Activated naive CD4-positive, alpha-beta T cell treated with anti-CD3 and anti-CD28 coated beads, Interleukin-2, amount 50 U/mL, for 24 hours (primary cell): ENCODE measurements around the gene EXOC2.
"Not testable (repeated sequence)": the region's sequence is repeated elsewhere in the genome, so short reads cannot be mapped to it uniquely, and the experiment has no call there.

Experiments
- H3K27ac Mint-ChIP-seq: one replicate; pipeline ENCODE4 v1.8.0; 2021; ENCODE audit warnings: mild to moderate bottlenecking, mixed read lengths
- H3K27me3 Mint-ChIP-seq: one replicate; pipeline ENCODE4 v1.8.0; 2021; ENCODE audit warnings: mixed read lengths
- H3K36me3 Mint-ChIP-seq: one replicate; pipeline ENCODE4 v1.8.0; 2021; ENCODE audit warnings: mixed read lengths
- H3K4me1 Mint-ChIP-seq: one replicate; pipeline ENCODE4 v1.8.0; 2021; ENCODE audit warnings: mixed read lengths
- H3K4me3 Mint-ChIP-seq: one replicate; pipeline ENCODE4 v1.8.0; 2021; ENCODE audit warnings: mild to moderate bottlenecking, mixed read lengths
- H3K9me3 Mint-ChIP-seq: one replicate; pipeline ENCODE4 v1.8.0; 2021; ENCODE audit warnings: mixed read lengths

EXOC2 gene

GRCh38 chr6:562052-562676, 130.8 kb downstream of the EXOC2 start:
- peaks cover 20% of the 10 kb centered on the region for H3K36me3 Mint-ChIP-seq
- H3K4me3 Mint-ChIP-seq, result no peak overlapping the region
- peaks cover 32% of the 10 kb centered on the region for H3K4me1 Mint-ChIP-seq
- H3K27me3 Mint-ChIP-seq, result no peaks in the 10 kb centered on the region
- H3K27ac Mint-ChIP-seq, result peak overlapping the region; percentile 17
- no peaks in the 10 kb centered on the region for H3K9me3 Mint-ChIP-seq

GRCh38 chr6:561335-561734, 131.6 kb downstream of the EXOC2 start:
- H3K4me3 Mint-ChIP-seq, H3K9me3 Mint-ChIP-seq, H3K27me3 Mint-ChIP-seq, H3K27ac Mint-ChIP-seq: not testable (repeated sequence)
- Mint-ChIP-seq H3K36me3 (peaks cover 23% of the 10 kb centered on the region), H3K4me1 (peaks cover 32% of the 10 kb centered on the region)

GRCh38 chr6:558959-559358, 134.0 kb downstream of the EXOC2 start:
- Mint-ChIP-seq H3K27ac (peak overlapping the region; percentile 90), H3K36me3 (peaks cover 29% of the 10 kb centered on the region), H3K4me3 (peak overlapping the region; percentile 4), H3K4me1 (peaks cover 32% of the 10 kb centered on the region), H3K9me3 (no peaks in the 10 kb centered on the region), H3K27me3 (no peaks in the 10 kb centered on the region)

GRCh38 chr6:558089-558488, 134.8 kb downstream of the EXOC2 start:
- Mint-ChIP-seq H3K9me3 (no peaks in the 10 kb centered on the region), H3K36me3 (peaks cover 27% of the 10 kb centered on the region), H3K27me3 (no peaks in the 10 kb centered on the region), H3K4me1 (peaks cover 32% of the 10 kb centered on the region), H3K4me3 (peak overlapping the region; percentile 11), H3K27ac (peak overlapping the region; percentile 80)

DNA sequence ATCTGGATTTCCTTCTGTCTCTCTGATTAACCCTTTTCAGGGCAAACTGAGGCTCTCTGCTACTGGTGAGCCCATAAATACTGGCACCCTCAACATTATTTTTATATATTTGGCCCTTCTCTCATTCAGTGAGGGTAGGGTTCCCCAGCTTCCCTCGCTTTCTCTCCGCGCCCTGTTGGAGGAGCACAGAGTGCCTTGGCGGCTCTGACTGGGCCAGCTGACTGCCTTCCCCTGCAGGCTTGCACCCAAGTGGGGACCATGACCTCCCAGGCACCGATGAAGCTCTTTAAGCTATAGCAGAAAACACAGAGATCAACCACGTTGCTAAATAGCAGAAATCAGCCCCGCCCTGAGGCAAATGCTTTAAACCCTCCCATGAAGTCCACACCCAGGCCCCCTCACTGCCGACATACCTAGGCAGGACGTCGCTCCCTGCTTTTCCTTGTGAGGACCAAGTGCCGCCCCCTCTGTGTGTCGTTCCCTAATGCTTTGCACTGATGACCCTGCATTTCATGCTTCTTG, 141.0 kb downstream of the EXOC2 start:
- H3K4me3 Mint-ChIP-seq, result no peak overlapping the region
- H3K27me3 Mint-ChIP-seq, result no peaks in the 10 kb centered on the region
- peaks cover 36% of the 10 kb centered on the region for H3K4me1 Mint-ChIP-seq
- H3K27ac Mint-ChIP-seq, result peak overlapping the region; percentile 23
- H3K9me3 Mint-ChIP-seq, result no peaks in the 10 kb centered on the region
- peaks cover 16% of the 10 kb centered on the region for H3K36me3 Mint-ChIP-seq

GRCh38 chr6:551405-551804, 141.5 kb downstream of the EXOC2 start:
- peak overlapping the region; percentile 63 for H3K27ac Mint-ChIP-seq
- no peaks in the 10 kb centered on the region for H3K27me3 Mint-ChIP-seq
- no peaks in the 10 kb centered on the region for H3K9me3 Mint-ChIP-seq
- peaks cover 14% of the 10 kb centered on the region for H3K36me3 Mint-ChIP-seq
- H3K4me1 Mint-ChIP-seq, result peaks cover 39% of the 10 kb centered on the region
- no peak overlapping the region for H3K4me3 Mint-ChIP-seq

DNA sequence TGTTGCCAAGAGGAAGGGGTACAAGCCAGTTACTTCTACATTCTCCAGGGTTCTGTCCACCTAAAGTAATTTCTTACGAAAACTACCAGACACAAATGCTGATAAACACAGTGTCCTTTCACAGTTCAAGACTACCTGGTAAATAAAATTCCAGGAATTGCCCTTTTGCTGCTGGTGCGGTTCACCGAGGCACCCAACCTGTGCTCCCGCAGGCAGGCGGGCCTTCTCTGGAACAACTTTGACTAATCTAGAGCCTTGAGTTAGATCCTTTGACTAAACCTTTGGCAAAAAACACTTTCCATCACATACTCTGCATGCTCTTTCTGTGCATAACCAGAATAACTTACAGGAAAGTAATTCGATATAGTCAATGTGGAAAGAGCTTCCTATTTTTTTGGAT, 143.0 kb downstream of the EXOC2 start:
- H3K4me1 Mint-ChIP-seq, result peaks cover 42% of the 10 kb centered on the region
- H3K27ac Mint-ChIP-seq, result peak overlapping the region; percentile 41
- H3K36me3 Mint-ChIP-seq, result peaks cover 7% of the 10 kb centered on the region
- H3K4me3 Mint-ChIP-seq, result no peak overlapping the region
- no peaks in the 10 kb centered on the region for H3K9me3 Mint-ChIP-seq
- no peaks in the 10 kb centered on the region for H3K27me3 Mint-ChIP-seq

DNA sequence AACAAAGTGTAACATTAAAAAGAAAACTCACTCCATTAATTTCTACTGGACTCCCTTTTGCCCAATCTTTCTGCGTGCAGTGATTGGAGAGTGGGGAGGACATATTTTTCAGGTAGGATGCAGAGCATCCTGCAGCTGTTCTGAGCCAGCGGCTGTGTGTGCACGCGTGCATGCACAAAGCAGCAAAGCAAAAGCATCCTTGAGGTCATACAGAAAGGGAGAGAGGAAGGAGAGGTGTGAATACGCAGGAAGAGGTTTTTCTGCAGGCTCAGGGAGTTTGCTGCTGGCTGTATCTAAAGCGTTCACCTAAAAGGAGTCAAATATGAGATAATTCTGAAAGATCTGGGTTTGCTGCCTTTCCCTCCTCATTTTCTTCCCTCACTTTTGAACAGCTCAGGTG, 144.4 kb downstream of the EXOC2 start:
- Mint-ChIP-seq H3K27ac (peak overlapping the region; percentile 92), H3K4me1 (peaks cover 45% of the 10 kb centered on the region), H3K9me3 (no peaks in the 10 kb centered on the region), H3K36me3 (peaks cover 13% of the 10 kb centered on the region), H3K4me3 (peak overlapping the region; percentile 69), H3K27me3 (no peaks in the 10 kb centered on the region)

GRCh38 chr6:548091-548490, 144.8 kb downstream of the EXOC2 start:
- no peaks in the 10 kb centered on the region for H3K27me3 Mint-ChIP-seq
- H3K36me3 Mint-ChIP-seq, result peaks cover 16% of the 10 kb centered on the region
- H3K4me1 Mint-ChIP-seq, result peaks cover 48% of the 10 kb centered on the region
- no peaks in the 10 kb centered on the region for H3K9me3 Mint-ChIP-seq
- peak overlapping the region; percentile 69 for H3K4me3 Mint-ChIP-seq
- H3K27ac Mint-ChIP-seq, result peak overlapping the region; percentile 92

DNA sequence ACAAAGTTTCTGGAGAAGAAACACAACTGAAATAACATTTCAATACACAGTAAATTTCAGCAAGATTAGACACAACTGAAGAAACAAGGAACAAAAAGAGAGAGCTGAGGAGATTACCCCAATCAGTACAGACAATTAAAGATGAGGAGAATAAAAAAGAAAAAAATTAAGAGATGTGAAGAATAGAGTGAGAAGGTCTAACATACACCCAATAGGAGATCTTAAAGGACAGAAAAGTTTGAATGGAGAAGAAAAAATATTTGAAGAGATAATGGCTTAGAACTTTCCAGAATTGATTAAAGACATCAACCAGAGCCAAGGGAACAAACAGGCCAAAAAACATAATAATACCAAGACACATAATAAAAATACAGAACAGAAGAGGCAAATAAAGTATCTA, 152.4 kb downstream of the EXOC2 start:
- Mint-ChIP-seq H3K4me3 (no peak overlapping the region), H3K9me3 (peaks cover 14% of the 10 kb centered on the region), H3K36me3 (peaks cover 51% of the 10 kb centered on the region), H3K4me1 (peaks cover 7% of the 10 kb centered on the region), H3K27me3 (no peaks in the 10 kb centered on the region), H3K27ac (peak overlapping the region; percentile 42)

- Mint-ChIP-seq H3K27ac (no peak overlapping the region), H3K4me1 (peaks cover 11% of the 10 kb centered on the region), H3K36me3 (peaks cover 44% of the 10 kb centered on the region), H3K4me3 (no peak overlapping the region), H3K27me3 (no peaks in the 10 kb centered on the region), H3K9me3 (peaks cover 14% of the 10 kb centered on the region)
Observed at GRCh38 chr6:537114-537513, 155.8 kb downstream of the EXOC2 start.

- H3K36me3 Mint-ChIP-seq, result peaks cover 25% of the 10 kb centered on the region
- H3K27ac Mint-ChIP-seq, result no peak overlapping the region
- H3K9me3 Mint-ChIP-seq, result no peaks in the 10 kb centered on the region
- no peak overlapping the region for H3K4me3 Mint-ChIP-seq
- H3K27me3 Mint-ChIP-seq, result no peaks in the 10 kb centered on the region
- H3K4me1 Mint-ChIP-seq, result peaks cover 21% of the 10 kb centered on the region
Observed at GRCh38 chr6:530425-530824, 162.5 kb downstream of the EXOC2 start.

DNA sequence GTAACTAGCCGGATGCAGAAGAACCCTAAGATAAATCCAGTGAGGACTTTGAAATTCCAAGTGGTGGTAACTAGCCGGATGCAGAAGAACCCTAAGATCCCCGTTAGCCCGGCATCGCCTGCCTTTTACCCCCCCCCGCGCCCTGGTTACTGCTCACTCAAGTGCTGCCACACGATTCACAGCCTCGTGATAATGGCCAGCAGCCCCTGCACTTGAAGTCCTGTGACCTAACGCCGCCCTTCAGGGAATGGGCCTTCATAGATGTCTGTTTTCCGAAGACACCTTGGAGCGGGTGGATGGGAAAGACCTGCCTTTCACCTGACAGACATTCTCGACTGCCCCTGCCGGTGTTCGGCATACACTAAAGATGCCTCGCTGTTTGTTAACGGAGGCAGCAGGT, 163.9 kb downstream of the EXOC2 start:
- H3K9me3 Mint-ChIP-seq, result no peaks in the 10 kb centered on the region
- H3K27me3 Mint-ChIP-seq, result no peaks in the 10 kb centered on the region
- H3K27ac Mint-ChIP-seq, result peak overlapping the region; percentile 65
- H3K4me3 Mint-ChIP-seq, result no peak overlapping the region
- peaks cover 17% of the 10 kb centered on the region for H3K36me3 Mint-ChIP-seq
- peaks cover 22% of the 10 kb centered on the region for H3K4me1 Mint-ChIP-seq

- Mint-ChIP-seq H3K9me3 (no peaks in the 10 kb centered on the region), H3K4me1 (peaks cover 22% of the 10 kb centered on the region), H3K4me3 (no peak overlapping the region), H3K27me3 (no peaks in the 10 kb centered on the region), H3K27ac (peak overlapping the region; percentile 42), H3K36me3 (peaks cover 14% of the 10 kb centered on the region)
Observed at GRCh38 chr6:527989-528673, 164.8 kb downstream of the EXOC2 start.

DNA sequence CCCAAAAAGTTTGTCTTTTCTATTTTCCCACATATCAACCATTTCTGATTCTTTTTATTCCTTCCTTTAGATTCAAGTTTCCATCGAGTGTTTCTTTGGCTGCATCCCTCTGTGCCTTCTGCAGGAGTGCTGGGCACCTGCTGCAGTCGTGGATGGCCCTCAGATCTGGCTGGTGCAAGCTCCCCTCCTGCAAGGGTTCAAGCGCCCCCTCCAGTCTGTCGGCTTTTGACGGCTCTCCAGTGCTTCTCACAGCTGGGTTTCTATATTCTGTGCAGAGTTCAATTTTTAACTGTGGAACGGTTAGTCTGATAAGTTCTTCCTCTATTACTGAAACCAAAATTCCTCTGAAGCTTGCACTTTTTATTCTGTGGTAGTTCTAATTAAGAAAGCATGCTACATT, 168.1 kb downstream of the EXOC2 start:
- Mint-ChIP-seq H3K36me3 (peaks cover 7% of the 10 kb centered on the region), H3K27me3 (no peaks in the 10 kb centered on the region), H3K4me3 (no peak overlapping the region), H3K27ac (peak overlapping the region; percentile 26), H3K9me3 (no peaks in the 10 kb centered on the region), H3K4me1 (peaks cover 35% of the 10 kb centered on the region)

GRCh38 chr6:520820-521219, 172.1 kb downstream of the EXOC2 start:
- Mint-ChIP-seq H3K4me1 (peaks cover 44% of the 10 kb centered on the region), H3K36me3 (peaks cover 18% of the 10 kb centered on the region), H3K27ac (peak overlapping the region; percentile 83), H3K9me3 (peaks cover 5% of the 10 kb centered on the region), H3K4me3 (no peak overlapping the region), H3K27me3 (no peaks in the 10 kb centered on the region)
